CD4-positive, alpha-beta T cell treated with Interleukin-15 for 1 hour (primary cell): ENCODE data around the gene ATG3.
A peak's percentile ranks its signal among the peaks of the same experiment; 100 is the strongest.
"Not testable (repeated sequence)": the region's sequence is repeated elsewhere in the genome, so short reads cannot be mapped to it uniquely, and the experiment has no call there.

ENCODE experiments used
- DNase-seq: peaks from one replicate; pipeline ENCODE4 v3.0.0-alpha.2; 2020

ATG3 gene

DNA sequence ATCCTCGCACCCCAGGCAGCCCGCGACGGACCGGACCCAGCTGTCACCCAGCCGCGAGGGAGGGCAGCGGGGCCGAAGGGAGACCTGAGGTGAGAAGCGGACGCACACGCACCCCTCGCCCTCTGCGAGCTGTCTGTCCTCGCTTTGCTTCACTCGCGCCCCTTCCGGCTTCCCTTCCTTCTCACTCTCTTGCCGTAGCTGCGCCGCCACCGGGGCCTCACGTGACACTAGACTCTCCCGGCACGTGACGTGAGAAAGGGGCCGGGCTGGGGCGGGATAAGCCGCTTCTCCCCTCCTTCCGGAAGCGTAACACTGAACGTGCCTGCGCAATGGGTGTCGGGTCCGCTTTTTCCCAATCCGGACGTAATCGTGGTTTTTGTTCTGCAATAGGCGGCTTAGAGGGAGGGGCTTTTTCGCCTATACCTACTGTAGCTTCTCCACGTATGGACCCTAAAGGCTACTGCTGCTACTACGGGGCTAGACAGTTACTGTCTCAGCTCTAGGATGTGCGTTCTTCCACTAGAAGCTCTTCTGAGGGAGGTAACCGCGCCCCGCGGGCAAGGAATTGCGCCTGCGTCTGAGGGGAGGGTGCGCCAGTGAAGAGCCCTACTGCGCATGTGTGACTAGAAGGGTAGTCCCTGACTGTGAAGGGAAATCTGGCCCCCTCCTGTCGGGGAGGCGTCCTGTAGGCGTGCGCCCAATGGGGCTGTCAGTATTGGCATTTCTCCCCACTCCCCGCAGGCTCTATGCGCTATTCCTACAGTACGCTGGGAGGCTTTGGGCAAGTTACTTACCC, at the start of gene ATG3, which contains the start of gene SLC35A5:
ATG3 (minus strand) TSS at position 229 of the 796 bp plus-strand sequence. CDS start 434 bp downstream, outside the sequence.
SLC35A5 (plus strand) TSS at position 312 of the 796 bp plus-strand sequence. CDS start 1,359 bp downstream, outside the sequence.
- peak; percentile 98 for DNase-seq

- DNase-seq: no peak
Measured at GRCh38 chr3:112610121-112610520, 48.4 kb upstream of the ATG3 start.

GRCh38 chr3:112607863-112608262, 46.1 kb upstream of the ATG3 start:
- DNase-seq: no peak

GRCh38 chr3:112606098-112606497, 44.3 kb upstream of the ATG3 start:
- DNase-seq: no peak

GRCh38 chr3:112605285-112605684, 43.5 kb upstream of the ATG3 start:
- no peak for DNase-seq

- DNase-seq: no peak
Measured at GRCh38 chr3:112604536-112604935, 42.8 kb upstream of the ATG3 start.

DNA sequence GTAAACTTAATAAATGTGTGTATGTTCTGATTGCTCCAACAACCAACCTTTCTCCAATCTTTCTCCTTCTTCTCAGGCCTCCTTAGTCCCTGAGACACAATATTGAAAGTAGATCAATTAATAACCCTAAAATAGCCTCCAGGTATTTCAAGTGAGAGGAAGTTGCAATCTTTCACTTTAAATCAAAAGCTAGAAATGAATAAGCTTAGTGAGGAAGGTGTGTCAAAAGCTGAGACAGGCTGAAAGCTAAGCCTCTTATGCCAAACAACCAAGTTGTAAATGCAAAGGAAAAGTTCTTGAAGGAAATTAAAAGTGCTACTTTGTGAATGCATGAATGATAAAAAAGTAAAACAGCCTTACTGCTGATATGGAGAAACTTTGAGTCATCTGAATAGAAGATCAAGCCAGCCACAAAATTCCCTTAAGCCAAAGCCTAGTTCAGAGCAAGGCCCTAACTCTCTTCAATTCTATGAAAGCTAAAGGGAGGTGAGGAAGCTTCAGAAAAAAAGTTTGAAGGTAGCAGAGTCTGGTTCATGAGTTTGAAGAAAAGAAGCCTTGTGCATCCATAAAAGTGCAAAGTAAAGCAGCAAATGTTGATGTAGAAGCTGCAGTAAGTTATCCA, 40.6 kb upstream of the ATG3 start:
- no peak for DNase-seq

- no peak for DNase-seq
Measured at GRCh38 chr3:112598731-112599130, 37.0 kb upstream of the ATG3 start.

GRCh38 chr3:112597945-112598344, 36.2 kb upstream of the ATG3 start:
- DNase-seq: no peak

- no peak for DNase-seq
Measured at GRCh38 chr3:112594856-112595255, 33.1 kb upstream of the ATG3 start.

DNA sequence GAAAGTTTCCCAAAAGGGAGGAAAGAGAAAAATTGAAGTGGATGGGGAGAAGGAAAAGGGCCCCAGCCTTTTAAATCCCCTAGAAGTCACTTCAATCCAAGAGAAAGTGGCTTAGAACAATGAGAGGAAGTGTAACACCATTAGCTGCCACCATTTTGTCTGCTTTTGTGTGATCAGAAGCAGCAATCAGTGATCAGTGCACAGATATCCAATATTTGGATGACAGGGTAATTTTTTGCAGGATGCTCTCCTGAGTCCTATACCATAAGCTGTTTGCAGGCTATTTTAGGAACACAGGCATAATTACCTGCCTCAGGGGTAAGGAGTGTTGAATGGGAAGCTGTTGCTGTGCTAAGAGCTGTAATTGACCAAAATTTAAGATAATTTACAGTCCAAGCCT, 31.5 kb upstream of the ATG3 start:
- DNase-seq: no peak

DNA sequence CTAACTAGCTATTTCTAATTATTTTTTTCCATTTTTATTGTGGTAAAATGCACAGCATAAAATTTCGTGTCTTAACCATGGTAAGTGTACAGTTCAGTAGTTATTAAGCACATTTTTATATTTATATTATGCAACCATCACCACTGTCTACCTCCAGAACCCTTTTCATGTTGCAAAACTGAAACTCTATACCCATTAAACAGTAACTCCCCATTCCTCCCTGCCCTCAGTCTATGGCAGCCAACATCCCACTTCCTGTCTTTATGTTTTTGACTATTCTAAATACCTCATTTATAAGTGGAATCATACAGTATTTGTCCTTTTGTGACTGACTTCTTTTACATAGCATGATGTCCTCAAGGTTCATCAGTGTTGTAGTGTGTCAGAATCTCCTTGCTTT, 25.6 kb upstream of the ATG3 start:
- DNase-seq: no peak

- no peak for DNase-seq
Measured at GRCh38 chr3:112585782-112586181, 24.0 kb upstream of the ATG3 start.

DNA sequence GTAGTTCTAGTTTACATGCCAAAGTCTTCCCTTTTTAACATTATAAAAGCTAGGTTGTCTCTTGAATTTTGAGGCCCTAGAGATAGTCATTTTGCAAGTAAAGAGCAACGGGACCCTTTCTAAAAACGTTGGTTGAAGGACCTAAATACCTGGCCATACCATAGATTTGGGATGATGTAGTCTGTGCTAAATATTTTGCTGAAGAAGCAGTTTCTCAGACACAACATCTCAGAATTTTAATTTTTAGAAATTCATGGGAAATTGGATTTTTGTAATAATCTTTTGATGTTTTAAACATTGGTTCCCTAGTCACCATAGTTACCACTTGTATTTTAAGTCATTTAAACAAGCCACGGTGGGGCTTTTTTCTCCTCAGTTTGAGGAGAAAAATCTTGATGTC, 21.3 kb upstream of the ATG3 start:
- DNase-seq: no peak

DNA sequence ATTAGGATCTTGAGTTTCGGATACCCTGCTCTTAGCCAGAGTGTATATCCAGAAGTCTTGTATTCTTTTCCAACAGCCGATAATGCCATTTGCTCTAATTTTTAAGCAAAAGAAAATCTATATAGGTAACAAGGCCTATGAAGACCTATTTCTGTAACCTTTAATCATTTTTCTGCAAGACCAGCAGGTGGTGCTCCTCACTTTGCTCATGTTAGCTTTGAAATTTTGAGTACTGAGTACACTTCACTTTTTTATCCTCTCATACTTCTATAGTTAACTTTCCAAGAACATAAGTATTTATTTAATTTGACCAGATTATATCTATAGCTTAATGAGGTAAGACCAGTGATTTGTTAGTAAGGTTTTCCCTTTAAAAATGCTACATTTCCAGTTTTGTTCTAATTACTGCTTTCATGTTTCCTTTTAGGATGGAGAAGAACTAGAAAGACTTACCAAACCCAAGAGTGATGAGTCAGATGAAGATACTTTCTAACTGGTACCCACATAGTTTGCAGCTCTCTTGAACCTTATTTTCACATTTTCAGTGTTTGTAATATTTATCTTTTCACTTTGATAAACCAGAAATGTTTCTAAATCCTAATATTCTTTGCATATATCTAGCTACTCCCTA, 20.6 kb upstream of the ATG3 start:
- DNase-seq: peak; percentile 21

DNA sequence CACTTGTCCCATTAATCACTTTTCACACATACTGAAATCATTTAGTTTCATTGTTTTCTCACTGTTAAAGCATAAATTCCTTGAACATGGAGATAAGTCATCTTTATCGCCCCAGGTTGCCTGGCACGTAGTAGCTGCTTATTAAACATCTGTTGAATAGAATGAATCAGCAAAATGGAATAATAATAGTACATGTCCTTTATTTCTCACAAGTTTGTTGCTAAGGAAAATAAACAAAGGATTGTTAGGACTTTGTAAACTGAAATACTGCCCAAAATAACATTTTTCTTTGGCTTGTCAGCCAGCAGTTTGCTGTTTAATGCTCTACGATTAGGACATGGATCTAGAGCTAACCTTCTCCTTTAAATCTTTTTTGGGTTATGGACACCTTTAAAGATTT, 17.9 kb upstream of the ATG3 start:
- DNase-seq: no peak

DNA sequence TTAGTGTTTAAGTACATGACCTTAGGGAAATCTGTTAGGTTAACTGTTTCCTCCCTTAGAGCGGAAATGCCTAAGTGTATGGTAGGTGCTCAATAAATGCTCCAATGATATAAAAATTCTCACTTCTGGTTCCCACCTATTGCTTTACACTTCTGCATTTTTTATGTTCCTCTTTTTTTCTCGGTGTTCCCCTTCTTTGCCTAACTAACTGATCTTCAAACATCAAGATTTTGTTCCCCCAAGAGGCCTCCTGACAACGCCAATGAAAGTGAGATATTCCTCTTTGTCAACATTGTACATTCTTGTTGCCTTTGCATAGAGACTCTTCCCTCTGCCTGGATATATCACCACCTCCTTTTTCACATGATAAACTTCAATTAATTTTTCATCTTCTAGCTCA, 17.5 kb upstream of the ATG3 start:
- no peak for DNase-seq

DNA sequence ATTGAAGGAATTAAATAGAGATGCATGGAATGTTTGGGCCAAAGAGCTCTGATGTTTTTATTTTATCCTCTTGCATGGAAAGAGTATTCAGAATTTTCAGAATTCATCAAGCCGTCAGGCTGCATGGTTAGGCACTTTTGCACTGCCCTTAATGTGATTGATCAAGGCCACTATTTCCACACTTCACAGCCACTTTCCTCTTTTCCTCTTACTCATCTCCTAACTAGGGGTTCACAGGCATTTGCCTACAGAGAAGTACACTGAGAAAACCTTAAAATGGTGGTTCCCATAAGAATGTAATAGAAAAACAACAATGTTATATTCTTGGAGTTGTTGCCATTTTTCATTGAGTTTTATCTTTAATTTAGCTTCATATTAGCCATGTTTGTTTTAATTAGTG, 10.9 kb upstream of the ATG3 start:
- DNase-seq: no peak

GRCh38 chr3:112569265-112569664, 7.5 kb upstream of the ATG3 start:
- no peak for DNase-seq

GRCh38 chr3:112568642-112569041, 6.9 kb upstream of the ATG3 start:
- no peak for DNase-seq

- DNase-seq: no peak
Measured at GRCh38 chr3:112564940-112565305, 3.2 kb upstream of the ATG3 start.

GRCh38 chr3:112564247-112564939, 2.6 kb upstream of the ATG3 start:
- not testable (repeated sequence) for DNase-seq

DNA sequence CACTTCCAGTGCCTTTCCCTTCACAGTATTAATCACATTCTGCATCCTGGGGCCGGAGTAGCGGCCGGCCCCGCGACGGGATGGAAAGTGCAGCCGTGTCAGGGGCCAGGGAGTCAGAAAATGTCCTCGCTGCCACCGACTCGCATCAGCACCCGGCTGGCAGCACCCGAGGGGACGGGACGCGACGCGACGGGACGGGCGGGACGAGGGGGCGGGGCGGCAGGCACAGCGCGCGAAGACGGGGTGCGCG, 353 bp downstream of the ATG3 start:
- DNase-seq: no peak
